NB4 (cell line): ENCODE data around the gene RAB43.

Experiments used
- DNase-seq: peaks from one replicate; pipeline ENCODE4 v3.0.0; 2010; ENCODE audit warnings: low read depth
- H3K4me3 ChIP-seq: one replicate; pipeline ENCODE4 v1.5.1; 2011; ENCODE audit warnings: mild to moderate bottlenecking, low read depth, low read length, moderate library complexity
- CTCF ChIP-seq: IDR thresholded peaks from one replicate; pipeline ENCODE4 v1.5.1; 2012; ENCODE audit warnings: low read depth, low read length
- MAX ChIP-seq: IDR thresholded peaks from 2 replicates; pipeline ENCODE4 v1.6.1; 2011; ENCODE audit warnings: low read depth, low read length
- MYC ChIP-seq: IDR thresholded peaks from 2 replicates; pipeline ENCODE4 v1.6.1; 2011; ENCODE audit warnings: low read depth, low read length
- POLR2A ChIP-seq: IDR thresholded peaks from 2 replicates; pipeline ENCODE4 v1.6.1; 2011; ENCODE audit warnings: mild to moderate bottlenecking; ENCODE audit not compliant: insufficient read length; ENCODE audit errors: extremely low read depth

The RAB43 gene

GRCh38 chr3:129131465-129132088 lies 10.0 kb upstream of the RAB43 start:
- TF ChIP-seq POLR2A (no peak), MAX (no peak), MYC (no peak), CTCF (no peak)
- H3K4me3 ChIP-seq, result no peak overlapping the region
- no peak for DNase-seq

GRCh38 chr3:129130291-129130813 lies 8.7 kb upstream of the RAB43 start:
- no peak overlapping the region for H3K4me3 ChIP-seq
- TF ChIP-seq POLR2A, result no peak
- DNase-seq, result no peak

GRCh38 chr3:129128357-129129155 lies 7.0 kb upstream of the RAB43 start:
- H3K4me3 ChIP-seq, result no peak overlapping the region
- TF ChIP-seq POLR2A, result no peak
- no peak for TF ChIP-seq MAX
- TF ChIP-seq MYC, result no peak
- TF ChIP-seq CTCF, result no peak
- DNase-seq, result no peak

- H3K4me3 ChIP-seq, result no peak overlapping the region
- TF ChIP-seq CTCF (no peak), MAX (no peak), MYC (no peak), POLR2A (no peak)
- DNase-seq, result no peak
These were observed 5.2 kb upstream of the RAB43 start for GRCh38 chr3:129126726-129127280.

- H3K4me3 ChIP-seq, result no peak overlapping the region
- DNase-seq, result peak; percentile 83
- no peak for TF ChIP-seq CTCF
- TF ChIP-seq POLR2A, result no peak
- TF ChIP-seq MYC, result no peak
- no peak for TF ChIP-seq MAX
These were observed 1.9 kb upstream of the RAB43 start for GRCh38 chr3:129123314-129124060.
